HPDE6-E6E7 (cell line): Measurements from ENCODE around the gene ZNF234.
A peak's percentile ranks its signal among the peaks of the same experiment; 100 is the strongest.
"Not testable (repeated sequence)": the region's sequence is repeated elsewhere in the genome, so short reads cannot be mapped to it uniquely, and the experiment has no call there.

ENCODE experiments used
- DNase-seq: peaks from one replicate; pipeline ENCODE4 v3.0.0; 2011; ENCODE audit warnings: missing footprints; ENCODE audit errors: extremely low spot score

Gene ZNF234

GRCh38 chr19:44180968-44181367, 39.6 kb downstream of the ZNF234 start:
- DNase-seq, result no peak

GRCh38 chr19:44182145-44182544, 40.8 kb downstream of the ZNF234 start:
- no peak for DNase-seq

- DNase-seq, result no peak
Measured at GRCh38 chr19:44190020-44190419, 48.7 kb downstream of the ZNF234 start.

GRCh38 chr19:44192127-44192526, 50.8 kb downstream of the ZNF234 start:
- no peak for DNase-seq

- no peak for DNase-seq
Measured at GRCh38 chr19:44196772-44197171, 55.4 kb downstream of the ZNF234 start.

GRCh38 chr19:44202470-44202869, 61.1 kb downstream of the ZNF234 start:
- no peak for DNase-seq

GRCh38 chr19:44202974-44203373, 61.6 kb downstream of the ZNF234 start:
- no peak for DNase-seq

GRCh38 chr19:44203877-44204276, 62.5 kb downstream of the ZNF234 start:
- DNase-seq, result not testable (repeated sequence)

- no peak for DNase-seq
Measured at GRCh38 chr19:44204772-44205171, 63.4 kb downstream of the ZNF234 start.

- peak; percentile 72 for DNase-seq
Measured at GRCh38 chr19:44207126-44207803, 65.9 kb downstream of the ZNF234 start.
